Activated CD4-positive, alpha-beta T cell treated with anti-CD3 and anti-CD28 coated beads, Interleukin-2, amount 50 U/mL, for 48 hours (primary cell): ENCODE results near the gene KCND3.

Source experiments
- DNase-seq, 2 experiments: peaks; one replicate each; pipeline ENCODE4 v3.0.0-alpha.2; 2020

Gene KCND3

GRCh38 chr1:111989531-111990025 is at the start of gene KCND3:
Gene KCND3, minus strand, starts transcription at chr1:111989668.
- peak in 1 of 2 experiments; percentile 27 for DNase-seq

GRCh38 chr1:112034277-112034676 is 44.8 kb upstream of the KCND3 start:
- DNase-seq, result no peak

- no peak for DNase-seq
Observed at GRCh38 chr1:112033439-112034120, 44.1 kb upstream of the KCND3 start.

- DNase-seq, result no peak
Observed at GRCh38 chr1:112030157-112030556, 40.7 kb upstream of the KCND3 start.

- no peak for DNase-seq
Observed at GRCh38 chr1:112027696-112028095, 38.2 kb upstream of the KCND3 start.

- no peak for DNase-seq
Observed at GRCh38 chr1:112026501-112026900, 37.0 kb upstream of the KCND3 start.

GRCh38 chr1:112026016-112026415 is 36.5 kb upstream of the KCND3 start:
- DNase-seq, result no peak

- no peak for DNase-seq
Observed at GRCh38 chr1:112021263-112021662, 31.8 kb upstream of the KCND3 start.

- no peak for DNase-seq
Observed at GRCh38 chr1:112017183-112017582, 27.7 kb upstream of the KCND3 start.

- DNase-seq, result no peak
Observed at GRCh38 chr1:112012823-112013222, 23.4 kb upstream of the KCND3 start.

GRCh38 chr1:112011202-112011601 is 21.7 kb upstream of the KCND3 start:
- no peak for DNase-seq

GRCh38 chr1:112007169-112007568 is 17.7 kb upstream of the KCND3 start:
- DNase-seq, result no peak

- no peak for DNase-seq
Observed at GRCh38 chr1:112006416-112007025, 17.1 kb upstream of the KCND3 start.

GRCh38 chr1:112004076-112004475 is 14.6 kb upstream of the KCND3 start:
- no peak for DNase-seq

- no peak for DNase-seq
Observed at GRCh38 chr1:112002514-112002913, 13.0 kb upstream of the KCND3 start.

GRCh38 chr1:112001436-112001835 is 12.0 kb upstream of the KCND3 start:
- no peak for DNase-seq

GRCh38 chr1:112000048-112000447 is 10.6 kb upstream of the KCND3 start:
- no peak for DNase-seq

GRCh38 chr1:111998332-111998731 is 8.9 kb upstream of the KCND3 start:
- no peak for DNase-seq

GRCh38 chr1:111992476-111992875 is 3.0 kb upstream of the KCND3 start:
- no peak for DNase-seq

GRCh38 chr1:111990878-111991718 is 1.6 kb upstream of the KCND3 start:
- peak in 1 of 2 experiments; percentile 16 for DNase-seq

- DNase-seq, result peak; percentile 5 to 17
Observed at GRCh38 chr1:111990026-111990877, 784 bp upstream of the KCND3 start.

GRCh38 chr1:111988743-111989453 is 570 bp downstream of the KCND3 start:
- peak; percentile 9 to 20 for DNase-seq
